Measurements from ENCODE around the gene COL6A1. TPM values are rescaled to one million over a fixed set of nuclear protein-coding genes. Genes with fewer than 3 reads are reported as not detected.

The COL6A1 gene
- total RNA-seq, 4 donors from 2014 or later, result 94.9 to 265 (median 133) TPM

GRCh38 chr21:45966791-45967394 is 14.7 kb upstream of the COL6A1 start:
- intact Hi-C loops (cut with DNase I; ENCODE audit: low total_unique reads), result no loop called here

GRCh38 chr21:45969921-45970673 is 11.5 kb upstream of the COL6A1 start:
- WGBS, 2 donors, result 66 to 77% methylated on average over 20 to 22 of the region's 22 CpGs
- peak in 1 of 2 donors; percentile 84 for DNase-seq (ENCODE audit: low spot score in 2 of 2)
- intact Hi-C loops (cut with DNase I; ENCODE audit: low total_unique reads), result loop anchor here (10.0 kb wide), 1 partner anchor 125 kb away; the partner anchor contains the start of gene COL6A2
- TF ChIP-seq POLR2A (IDR thresholded peaks at IDR 0.05), result no peak
- no peak for TF ChIP-seq CTCF (IDR thresholded peaks at IDR 0.05)
- no peak overlapping the region for H3K4me3 ChIP-seq (ENCODE audit: low read depth, poor library complexity, severe bottlenecking)

More at GRCh38 chr21:45966791-45967394, 14.7 kb upstream of the COL6A1 start:
- 74 to 80% methylated on average over 9 of the region's 9 CpGs for WGBS, 2 donors
- no peak overlapping the region for H3K4me3 ChIP-seq (ENCODE audit: low read depth, poor library complexity, severe bottlenecking)
- no peak for TF ChIP-seq CTCF (IDR thresholded peaks at IDR 0.05)
- no peak for TF ChIP-seq POLR2A (IDR thresholded peaks at IDR 0.05)
- peak in 1 of 2 donors; percentile 63 for DNase-seq (ENCODE audit: low spot score in 2 of 2)

GRCh38 chr21:45970674-45971615 is 10.6 kb upstream of the COL6A1 start:
- TF ChIP-seq CTCF (IDR thresholded peaks at IDR 0.05), result peak in 1 of 3 donors; percentile 28
- TF ChIP-seq POLR2A (IDR thresholded peaks at IDR 0.05), result no peak
- DNase-seq (ENCODE audit: low spot score in 2 of 2), result peak in 1 of 2 donors; percentile 94
- intact Hi-C loops (cut with DNase I; ENCODE audit: low total_unique reads), result loop anchor here (10.0 kb wide), 1 partner anchor 124 kb away; the partner anchor contains the start of gene COL6A2
- H3K4me3 ChIP-seq (ENCODE audit: low read depth, poor library complexity, severe bottlenecking), result no peak overlapping the region
- 38 to 41% methylated on average over 16 to 25 of the region's 25 CpGs for WGBS, 2 donors

GRCh38 chr21:45971616-45972352 is 9.8 kb upstream of the COL6A1 start:
- intact Hi-C loops (cut with DNase I; ENCODE audit: low total_unique reads), result loop anchor here (10.0 kb wide), 1 partner anchor 123 kb away; the partner anchor contains the start of gene COL6A2
- peak; percentile 72 to 95 for DNase-seq (ENCODE audit: low spot score in 2 of 2)
- H3K4me3 ChIP-seq (ENCODE audit: low read depth, poor library complexity, severe bottlenecking), result no peak overlapping the region
- TF ChIP-seq POLR2A (IDR thresholded peaks at IDR 0.05), result no peak
- 50 to 55% methylated on average over 19 to 20 of the region's 20 CpGs for WGBS, 2 donors

GRCh38 chr21:45972353-45972715 is 9.2 kb upstream of the COL6A1 start:
- intact Hi-C loops (cut with DNase I; ENCODE audit: low total_unique reads), result loop anchor here (10.0 kb wide), 1 partner anchor 122 kb away; the partner anchor contains the start of gene COL6A2
- peak in 1 of 2 donors; percentile 92 for DNase-seq (ENCODE audit: low spot score in 2 of 2)
- 41 to 50% methylated on average over 12 to 19 of the region's 19 CpGs for WGBS, 2 donors
- no peak for TF ChIP-seq POLR2A (IDR thresholded peaks at IDR 0.05)
- TF ChIP-seq CTCF (IDR thresholded peaks at IDR 0.05), result no peak
- no peak overlapping the region for H3K4me3 ChIP-seq (ENCODE audit: low read depth, poor library complexity, severe bottlenecking)
